ENCODE data around the gene SPRR5.

The SPRR5 gene

DNA sequence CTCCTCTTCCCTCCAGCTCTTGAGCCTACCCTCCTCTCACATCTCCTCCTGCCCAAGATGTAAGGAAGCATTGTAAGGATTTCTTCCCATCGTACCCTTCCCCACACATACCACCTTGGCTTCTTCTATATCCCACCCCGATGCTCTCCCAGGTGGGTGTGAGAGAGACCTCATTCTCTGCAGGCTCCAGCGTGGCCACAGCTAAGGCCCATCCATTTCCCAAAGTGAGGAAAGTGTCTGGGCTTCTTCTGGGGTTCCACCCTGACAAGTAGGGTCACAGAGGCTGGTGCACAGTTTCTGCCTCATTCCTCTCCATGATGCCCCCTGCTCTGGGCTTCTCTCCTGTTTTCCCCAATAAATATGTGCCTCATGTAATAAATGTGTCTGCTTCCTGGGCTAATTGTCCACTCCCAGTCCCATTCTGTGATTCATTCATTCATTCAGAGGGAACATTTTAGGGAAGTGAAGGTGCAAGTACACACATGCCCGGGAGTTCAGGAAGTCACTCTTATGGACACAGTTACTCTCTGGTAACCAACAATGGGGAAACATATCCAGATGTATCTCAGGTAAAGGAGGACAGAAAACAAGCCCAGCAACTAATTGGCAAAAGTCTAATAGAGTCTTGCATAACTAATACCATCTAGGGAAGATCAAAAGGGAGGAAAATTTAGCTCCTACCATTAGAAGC is 25.3 kb downstream of the SPRR5 start:
- Histone ChIP-seq H3K36me3 (ENCODE audit: control insufficient read depth, insufficient read depth, low read length) (no peaks in the 10 kb centered on the region), H3K27me3 (replicated peaks; ENCODE audit: control insufficient read depth, insufficient read depth, low read length) (no peaks in the 10 kb centered on the region), H3K4me3 (replicated peaks; ENCODE audit: low read depth, low read length) (no peak overlapping the region)
- TF ChIP-seq, protein P1, sequence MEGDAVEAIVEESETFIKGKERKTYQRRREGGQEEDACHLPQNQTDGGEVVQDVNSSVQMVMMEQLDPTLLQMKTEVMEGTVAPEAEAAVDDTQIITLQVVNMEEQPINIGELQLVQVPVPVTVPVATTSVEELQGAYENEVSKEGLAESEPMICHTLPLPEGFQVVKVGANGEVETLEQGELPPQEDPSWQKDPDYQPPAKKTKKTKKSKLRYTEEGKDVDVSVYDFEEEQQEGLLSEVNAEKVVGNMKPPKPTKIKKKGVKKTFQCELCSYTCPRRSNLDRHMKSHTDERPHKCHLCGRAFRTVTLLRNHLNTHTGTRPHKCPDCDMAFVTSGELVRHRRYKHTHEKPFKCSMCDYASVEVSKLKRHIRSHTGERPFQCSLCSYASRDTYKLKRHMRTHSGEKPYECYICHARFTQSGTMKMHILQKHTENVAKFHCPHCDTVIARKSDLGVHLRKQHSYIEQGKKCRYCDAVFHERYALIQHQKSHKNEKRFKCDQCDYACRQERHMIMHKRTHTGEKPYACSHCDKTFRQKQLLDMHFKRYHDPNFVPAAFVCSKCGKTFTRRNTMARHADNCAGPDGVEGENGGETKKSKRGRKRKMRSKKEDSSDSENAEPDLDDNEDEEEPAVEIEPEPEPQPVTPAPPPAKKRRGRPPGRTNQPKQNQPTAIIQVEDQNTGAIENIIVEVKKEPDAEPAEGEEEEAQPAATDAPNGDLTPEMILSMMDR (IDR thresholded peaks at IDR 0.05; ENCODE audit: insufficient read depth, low read length, poor library complexity, severe bottlenecking): no peak
- no peak for DNase-seq (ENCODE audit: extremely low read depth, insufficient read length)

DNA sequence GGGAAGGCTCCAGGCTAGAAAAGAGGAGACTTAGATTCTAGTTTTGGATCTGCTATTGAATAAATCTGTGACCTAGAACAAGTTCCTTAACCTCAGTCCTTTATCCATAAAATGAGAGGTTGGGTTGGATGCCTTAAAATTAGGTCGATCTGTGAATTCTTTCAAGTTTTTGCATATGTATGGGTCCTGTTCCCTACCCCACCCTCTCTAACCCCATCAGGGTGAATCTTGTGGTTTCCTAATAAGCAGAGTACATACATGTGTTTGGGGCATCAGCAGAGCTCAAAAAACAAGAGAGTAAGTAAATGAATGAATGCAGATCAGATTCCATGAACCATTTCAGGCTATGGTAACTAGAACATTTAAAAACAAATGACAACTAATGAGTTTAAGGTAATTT is 29.7 kb downstream of the SPRR5 start:
- no peak for DNase-seq (ENCODE audit: extremely low read depth, insufficient read length)
- Histone ChIP-seq H3K4me3 (replicated peaks; ENCODE audit: low read depth, low read length) (no peak overlapping the region), H3K27me3 (replicated peaks; ENCODE audit: control insufficient read depth, insufficient read depth, low read length) (peaks cover 2% of the 10 kb centered on the region; the same call in 1 of the 2 replicates), H3K36me3 (ENCODE audit: control insufficient read depth, insufficient read depth, low read length) (no peaks in the 10 kb centered on the region)
- TF ChIP-seq, protein P1 (IDR thresholded peaks at IDR 0.05; ENCODE audit: insufficient read depth, low read length, poor library complexity, severe bottlenecking): no peak

GRCh38 chr1:152977614-152978013 is 30.6 kb downstream of the SPRR5 start:
- H3K27me3 ChIP-seq (replicated peaks; ENCODE audit: control insufficient read depth, insufficient read depth, low read length): peaks cover 2% of the 10 kb centered on the region; the same call in 1 of the 2 replicates
- no peak overlapping the region for H3K4me3 ChIP-seq (replicated peaks; ENCODE audit: low read depth, low read length)
- TF ChIP-seq, protein P1 (IDR thresholded peaks at IDR 0.05; ENCODE audit: insufficient read depth, low read length, poor library complexity, severe bottlenecking): no peak
- no peak for DNase-seq (ENCODE audit: extremely low read depth, insufficient read length)
- no peaks in the 10 kb centered on the region for H3K36me3 ChIP-seq (ENCODE audit: control insufficient read depth, insufficient read depth, low read length)

DNA sequence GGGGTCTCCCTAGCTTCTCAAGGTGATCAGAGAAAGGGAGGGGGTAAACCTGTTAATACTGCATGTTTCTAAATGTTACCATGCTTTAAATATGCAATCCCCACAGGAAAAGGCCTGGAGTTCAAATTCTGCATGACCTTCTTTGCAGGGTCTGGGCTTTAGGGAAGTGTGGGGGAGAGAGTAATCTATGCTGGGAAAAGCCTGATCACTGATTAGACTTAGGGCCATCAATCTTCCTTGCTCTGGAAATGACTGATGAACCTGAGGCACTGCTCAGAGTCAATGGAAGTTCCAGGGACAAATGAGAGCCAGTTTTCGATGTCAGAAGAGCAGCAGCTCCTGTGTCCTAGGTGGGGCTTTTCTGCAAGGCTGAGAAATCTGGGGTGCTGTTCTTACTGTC is 33.7 kb downstream of the SPRR5 start:
- Histone ChIP-seq H3K36me3 (ENCODE audit: control insufficient read depth, insufficient read depth, low read length) (no peaks in the 10 kb centered on the region), H3K27me3 (replicated peaks; ENCODE audit: control insufficient read depth, insufficient read depth, low read length) (peaks cover 2% of the 10 kb centered on the region; the same call in 1 of the 2 replicates), H3K4me3 (replicated peaks; ENCODE audit: low read depth, low read length) (no peak overlapping the region)
- DNase-seq (ENCODE audit: extremely low read depth, insufficient read length): no peak
- TF ChIP-seq, protein P1 (IDR thresholded peaks at IDR 0.05; ENCODE audit: insufficient read depth, low read length, poor library complexity, severe bottlenecking): no peak

- H3K27me3 ChIP-seq (replicated peaks; ENCODE audit: control insufficient read depth, insufficient read depth, low read length): peaks cover 2% of the 10 kb centered on the region; the same call in 1 of the 2 replicates
- TF ChIP-seq, protein P1 (IDR thresholded peaks at IDR 0.05; ENCODE audit: insufficient read depth, low read length, poor library complexity, severe bottlenecking): no peak
- H3K4me3 ChIP-seq (replicated peaks; ENCODE audit: low read depth, low read length): no peak overlapping the region
- DNase-seq (ENCODE audit: extremely low read depth, insufficient read length): no peak
- H3K36me3 ChIP-seq (ENCODE audit: control insufficient read depth, insufficient read depth, low read length): no peaks in the 10 kb centered on the region
Measured at GRCh38 chr1:152981146-152981871, 34.3 kb downstream of the SPRR5 start.
